SK-N-MC (cell line): ENCODE results near the gene PDZRN3.

Experiments
- DNase-seq: peaks from one replicate; pipeline ENCODE4 v3.0.0-alpha.2; 2011; ENCODE audit warnings: low read depth, low spot score
- H3K27ac ChIP-seq: fragments of 200-600 bp; sonication (generic); 2 replicates; pipeline ENCODE4 v1.5.1; 2016; ENCODE audit warnings: mixed run types
- H3K36me3 ChIP-seq: fragments of 200-600 bp; sonication (generic); 2 replicates; pipeline ENCODE4 v1.6.1; 2017; ENCODE audit warnings: antibody characterized with exemption, low read length, mixed read lengths; ENCODE audit not compliant: insufficient read depth
- H3K4me3 ChIP-seq: fragments of 200-600 bp; sonication (generic); 2 replicates; pipeline ENCODE4 v1.5.1; 2016
- H3K9ac ChIP-seq: fragments of 200-600 bp; sonication (generic); 2 replicates; pipeline ENCODE4 v1.8.0; 2017; ENCODE audit warnings: mixed run types, mixed read lengths; ENCODE audit not compliant: insufficient read length
- H3K9me3 ChIP-seq: fragments of 200-600 bp; sonication (generic); 2 replicates; pipeline ENCODE4 v1.6.1; 2017; ENCODE audit warnings: low read depth, mild to moderate bottlenecking, antibody characterized with exemption, low read length, moderate library complexity, mixed read lengths
- EZH2 ChIP-seq: fragments of 200-600 bp; sonication (generic); IDR thresholded peaks from one replicate; pipeline ENCODE4 v1.6.1; 2017; ENCODE audit warnings: antibody characterized with exemption
- FOXP2 ChIP-seq: optimal IDR thresholded peaks from 2 replicates; pipeline ENCODE3; 2011; ENCODE audit warnings: mild to moderate bottlenecking, moderate library complexity; ENCODE audit not compliant: insufficient read depth; ENCODE audit errors: extremely low read length, control extremely low read depth
- POLR2AphosphoS5 ChIP-seq: IDR thresholded peaks from 2 replicates; pipeline ENCODE4 v1.6.1; 2012; ENCODE audit warnings: mild to moderate bottlenecking, low read depth, low read length, borderline replicate concordance

The PDZRN3 gene

DNA sequence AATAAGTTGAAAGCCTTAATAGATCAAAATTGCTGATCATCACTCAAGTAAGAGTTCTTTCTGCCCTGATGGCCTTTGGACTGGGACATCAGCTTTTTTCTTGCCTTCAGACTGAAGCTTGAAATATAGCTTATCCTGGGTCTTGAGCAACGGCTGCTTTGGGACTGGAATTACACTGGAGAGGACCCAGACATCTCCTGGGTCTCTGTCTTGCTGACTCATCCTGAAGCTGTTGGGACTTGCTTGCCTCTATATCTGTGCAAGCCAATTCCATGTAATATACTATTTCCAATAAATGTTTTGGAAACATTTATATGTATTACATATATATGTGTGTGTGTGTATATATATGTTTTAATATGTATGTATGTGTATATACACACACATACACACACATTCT, 260.2 kb downstream of the PDZRN3 start:
- no peak overlapping the region for H3K27ac ChIP-seq
- H3K9me3 ChIP-seq, result no peaks in the 10 kb centered on the region
- no peak for TF ChIP-seq FOXP2
- TF ChIP-seq POLR2AphosphoS5, result no peak
- no peak for TF ChIP-seq EZH2
- no peaks in the 10 kb centered on the region for H3K36me3 ChIP-seq
- DNase-seq, result no peak
- no peak overlapping the region for H3K9ac ChIP-seq
- H3K4me3 ChIP-seq, result no peak overlapping the region

DNA sequence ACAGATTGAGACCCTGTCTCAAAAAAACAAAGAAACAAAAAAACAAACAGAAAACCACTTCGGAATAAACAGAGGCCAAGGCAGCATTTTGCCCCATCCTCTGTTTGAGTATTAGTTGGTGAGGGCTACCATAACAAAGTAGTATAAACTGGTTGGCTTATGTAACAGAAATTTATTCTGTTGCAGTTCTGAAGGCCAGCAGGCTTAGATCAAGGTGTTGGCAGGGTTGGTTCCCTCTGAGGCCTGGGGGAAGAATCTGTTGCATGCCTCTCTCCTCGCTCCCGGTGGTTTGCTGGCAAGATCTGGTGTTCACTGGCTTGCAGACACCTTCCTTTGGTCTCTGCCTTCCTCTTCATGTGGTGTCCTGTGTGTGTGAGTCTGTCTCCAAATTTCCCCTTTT, 261.6 kb downstream of the PDZRN3 start:
- no peaks in the 10 kb centered on the region for H3K36me3 ChIP-seq
- H3K4me3 ChIP-seq, result no peak overlapping the region
- no peaks in the 10 kb centered on the region for H3K9me3 ChIP-seq
- H3K9ac ChIP-seq, result no peak overlapping the region
- DNase-seq, result no peak
- no peak overlapping the region for H3K27ac ChIP-seq
- TF ChIP-seq EZH2 (no peak), POLR2AphosphoS5 (no peak), FOXP2 (no peak)

DNA sequence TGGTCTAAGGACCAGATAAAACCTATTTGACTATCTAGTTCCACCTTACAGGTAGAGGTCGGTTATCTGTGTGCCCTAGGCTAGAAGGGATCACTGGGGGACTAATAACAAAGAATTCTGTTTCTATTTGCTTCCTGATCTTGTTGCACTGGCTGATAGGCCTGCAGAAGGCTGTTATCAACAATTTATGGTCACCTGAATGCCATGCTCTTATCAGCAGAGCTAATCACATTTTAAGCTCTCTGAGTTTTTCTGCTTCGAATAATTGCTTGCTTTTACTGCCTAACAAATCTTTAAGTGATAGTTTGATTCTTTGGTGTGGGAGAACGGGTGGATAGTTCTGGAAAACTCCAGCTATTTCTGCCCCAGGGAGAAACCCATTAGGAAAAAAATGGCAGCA, 263.1 kb downstream of the PDZRN3 start:
- Histone ChIP-seq H3K9me3 (no peaks in the 10 kb centered on the region), H3K9ac (no peak overlapping the region), H3K27ac (no peak overlapping the region), H3K36me3 (no peaks in the 10 kb centered on the region), H3K4me3 (no peak overlapping the region)
- no peak for DNase-seq
- TF ChIP-seq POLR2AphosphoS5 (no peak), EZH2 (no peak), FOXP2 (no peak)

DNA sequence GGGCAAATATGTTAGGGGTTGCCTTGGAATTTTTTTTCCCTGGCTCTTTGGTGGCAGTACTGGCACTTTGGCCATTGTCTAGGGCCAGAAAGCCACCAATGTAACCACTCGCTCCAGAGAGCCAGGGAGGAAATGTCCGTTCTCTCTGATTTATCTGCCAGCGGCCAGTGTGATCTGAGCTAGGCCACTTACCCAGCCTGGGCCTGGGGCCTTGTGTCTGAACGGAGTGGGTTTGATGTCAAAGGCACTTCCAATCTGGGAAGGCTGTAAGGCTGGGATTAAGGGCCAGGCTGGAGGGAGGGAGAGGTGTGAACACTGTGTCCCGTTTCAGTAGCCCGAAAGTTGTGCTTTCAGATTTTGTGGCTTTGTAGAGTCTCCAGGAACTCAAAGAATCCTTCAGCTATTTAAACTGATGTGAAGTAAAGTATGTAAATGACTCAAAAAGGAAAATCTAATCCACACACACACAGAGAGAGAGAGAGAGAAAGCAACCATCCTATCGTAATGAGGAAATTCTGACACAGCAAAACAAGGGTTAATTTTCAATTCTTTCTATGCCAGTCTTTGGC, 271.0 kb downstream of the PDZRN3 start:
- no peak overlapping the region for H3K9ac ChIP-seq
- H3K27ac ChIP-seq, result no peak overlapping the region
- no peak for DNase-seq
- no peaks in the 10 kb centered on the region for H3K36me3 ChIP-seq
- TF ChIP-seq FOXP2 (no peak), POLR2AphosphoS5 (no peak), EZH2 (no peak)
- H3K9me3 ChIP-seq, result no peaks in the 10 kb centered on the region
- H3K4me3 ChIP-seq, result no peak overlapping the region

DNA sequence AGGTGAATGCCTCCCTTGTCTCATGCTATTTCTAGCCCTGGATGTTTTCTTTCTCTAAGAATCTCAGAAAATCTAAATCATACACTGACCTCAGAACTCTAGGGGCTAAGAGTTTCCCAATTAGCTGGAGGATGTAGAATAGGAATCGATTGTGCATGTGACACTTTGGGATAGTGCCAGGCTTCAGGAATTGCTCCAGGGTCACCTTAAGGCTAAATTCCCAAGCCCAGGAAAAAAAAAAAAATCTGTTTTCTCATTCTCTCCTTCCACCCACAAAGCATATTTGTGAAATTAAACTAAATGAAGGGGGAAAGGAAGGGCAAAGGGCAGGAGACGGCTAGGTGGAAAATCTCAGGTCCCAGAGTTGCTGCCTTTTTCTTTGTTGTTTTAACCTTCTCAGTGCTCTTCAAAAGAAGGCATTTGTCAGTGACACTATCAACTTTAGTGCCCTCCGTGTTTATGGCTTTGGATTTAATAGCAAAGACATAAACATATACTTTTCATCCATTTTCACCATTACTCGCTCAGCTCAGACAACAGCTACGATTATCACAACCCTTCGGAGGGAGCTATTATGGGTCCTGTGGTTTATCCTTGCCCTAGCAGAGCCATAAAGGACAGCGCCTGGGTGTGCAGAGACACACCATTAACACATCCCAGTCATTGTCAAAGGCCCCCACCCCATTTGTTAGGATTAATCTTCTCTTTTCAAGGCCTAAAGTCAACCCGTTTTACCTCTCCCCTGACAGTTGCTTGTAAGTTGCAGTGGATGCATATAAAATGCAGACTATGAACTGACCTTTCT, 271.7 kb downstream of the PDZRN3 start:
- H3K27ac ChIP-seq, result no peak overlapping the region
- no peak overlapping the region for H3K9ac ChIP-seq
- TF ChIP-seq POLR2AphosphoS5, result no peak
- no peak for TF ChIP-seq EZH2
- no peak for TF ChIP-seq FOXP2
- no peak for DNase-seq
- H3K4me3 ChIP-seq, result no peak overlapping the region
- no peaks in the 10 kb centered on the region for H3K36me3 ChIP-seq
- H3K9me3 ChIP-seq, result no peaks in the 10 kb centered on the region

DNA sequence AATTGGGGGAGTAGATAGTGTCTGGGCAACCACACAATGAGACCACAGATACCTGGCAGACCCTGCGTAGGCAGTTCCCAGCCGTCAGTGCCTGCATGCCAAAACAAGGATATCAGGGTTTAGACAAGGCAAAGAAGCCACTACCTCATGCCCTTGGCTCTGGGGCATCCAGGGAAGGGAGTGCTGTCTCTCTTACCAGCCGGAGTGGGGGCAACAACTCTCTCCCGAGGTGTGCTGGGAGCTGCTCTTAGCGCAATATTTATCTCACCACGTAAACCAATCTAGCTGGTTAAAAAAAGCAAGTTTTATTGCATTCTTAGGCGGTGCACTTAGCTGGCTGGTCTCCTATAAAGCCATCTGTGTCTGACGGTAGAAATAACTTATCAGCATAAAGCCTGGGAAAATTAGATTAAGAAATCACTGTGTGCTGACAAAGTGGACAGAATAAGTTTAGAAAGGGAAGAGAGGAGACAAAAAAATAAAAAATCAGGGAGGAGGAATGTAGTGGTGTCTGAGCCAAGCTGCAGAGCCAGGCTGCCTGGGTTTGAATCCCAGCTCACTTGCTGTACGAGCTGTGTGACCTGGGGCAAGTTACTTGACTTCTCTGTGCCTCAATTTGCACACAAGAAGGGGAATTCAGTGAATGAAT, 273.2 kb downstream of the PDZRN3 start:
- no peak overlapping the region for H3K27ac ChIP-seq
- no peaks in the 10 kb centered on the region for H3K36me3 ChIP-seq
- H3K9me3 ChIP-seq, result no peaks in the 10 kb centered on the region
- no peak for TF ChIP-seq EZH2
- TF ChIP-seq POLR2AphosphoS5, result no peak
- TF ChIP-seq FOXP2, result no peak
- no peak overlapping the region for H3K4me3 ChIP-seq
- H3K9ac ChIP-seq, result no peak overlapping the region
- no peak for DNase-seq

DNA sequence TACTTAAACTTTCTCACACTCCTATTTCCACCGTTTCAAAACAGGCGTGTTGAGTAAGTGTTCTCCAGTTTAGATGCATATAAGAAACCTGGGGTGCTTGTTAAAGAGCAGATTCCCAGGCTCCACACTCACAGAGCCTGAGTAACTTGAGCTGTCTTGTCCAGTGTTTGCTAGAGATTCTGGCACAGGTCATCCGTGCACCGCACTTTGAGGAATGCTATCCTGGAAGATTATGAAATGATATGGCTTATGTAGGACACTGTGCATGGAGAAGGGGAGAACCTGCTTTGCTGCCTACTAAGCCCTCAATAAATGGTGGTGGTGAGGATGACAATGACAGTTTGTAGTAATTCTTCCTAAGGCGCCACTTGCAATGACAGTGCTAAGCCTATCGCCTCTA, 273.7 kb downstream of the PDZRN3 start:
- H3K4me3 ChIP-seq, result no peak overlapping the region
- H3K9ac ChIP-seq, result no peak overlapping the region
- H3K27ac ChIP-seq, result no peak overlapping the region
- TF ChIP-seq POLR2AphosphoS5 (no peak), EZH2 (no peak), FOXP2 (no peak)
- DNase-seq, result no peak
- H3K36me3 ChIP-seq, result no peaks in the 10 kb centered on the region
- no peaks in the 10 kb centered on the region for H3K9me3 ChIP-seq

DNA sequence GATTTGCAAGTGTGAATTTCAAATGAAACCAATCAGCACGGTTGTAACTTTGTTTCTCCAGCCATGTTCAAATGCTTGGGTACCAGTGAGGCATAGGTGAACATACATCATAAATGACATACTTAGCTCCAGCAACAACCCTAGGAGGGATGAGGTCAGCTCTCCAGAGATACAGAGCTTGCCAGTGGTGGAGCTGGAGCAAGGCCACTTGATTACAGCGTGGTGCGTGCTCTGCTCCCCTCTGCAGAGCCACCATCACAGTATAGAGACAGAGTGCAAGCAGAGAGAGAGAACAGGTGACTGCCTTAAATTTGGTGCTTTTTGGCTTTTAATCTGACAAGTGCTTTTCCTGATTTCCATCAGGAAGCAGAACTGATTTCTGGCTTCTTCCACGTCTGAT, 275.1 kb downstream of the PDZRN3 start:
- DNase-seq, result no peak
- Histone ChIP-seq H3K4me3 (no peak overlapping the region), H3K9ac (no peak overlapping the region), H3K27ac (no peak overlapping the region), H3K36me3 (no peaks in the 10 kb centered on the region), H3K9me3 (no peaks in the 10 kb centered on the region)
- no peak for TF ChIP-seq EZH2
- TF ChIP-seq FOXP2, result no peak
- no peak for TF ChIP-seq POLR2AphosphoS5
